A549 (cell line): ENCODE data around the gene ZSCAN30. TPM values are rescaled to one million over a fixed set of nuclear protein-coding genes. Genes with fewer than 3 reads are reported as not detected.

Experiments used
- ATAC-seq, 2 experiments: fragments of 200-7000 bp in 1 of 2; fragments of >200 bp in 1 of 2; cut with Nextera tagmentation in 1 of 2; cut with Tn5 transposase in 1 of 2; 3 replicates each; pipeline versions ENCODE4 v1.8.0 to v1.9.1; 2018 to 2020; ENCODE audit warnings: mild to moderate bottlenecking in 1 of 2, moderate library complexity in 1 of 2
- CTCF ChIA-PET: fragments of 300-600 bp; sonication (Branson Sonifier 250); formaldehyde crosslinking; extraction: SDS; loops from one replicate; lab custom pipeline; 2021; ENCODE audit warnings: antibody characterized with exemption, inconsistent platforms; lab: Yijun Ruan, JAX
- POLR2A ChIA-PET: fragments of 350-600 bp; formaldehyde crosslinking; extraction: SDS; loops from one replicate; lab custom pipeline; 2021; ENCODE audit warnings: antibody characterized with exemption, inconsistent platforms; lab: Yijun Ruan, JAX
- DNase-seq, 2 experiments: peaks; one replicate each; pipeline versions ENCODE4 v3.0.0 to v3.0.0-alpha.2; 2011 to 2016; ENCODE audit warnings: low read depth in 1 of 2, low spot score in 1 of 2
- FAIRE-seq: peaks from 2 replicates; lab custom pipeline; 2011; peaks lifted over from hg19 to GRCh38; lab: Jason Lieb, UNC
- H3K27ac ChIP-seq, 2 experiments: fragments of >200 bp; sonication (Bioruptor Twin); formaldehyde crosslinking; 3 replicates each; pipeline ENCODE4 v1.5.1; 2016 to 2017
- H3K4me1 ChIP-seq: fragments of >200 bp; sonication (Bioruptor Twin); formaldehyde crosslinking; 3 replicates; pipeline ENCODE4 v1.6.1; 2016
- H3K4me2 ChIP-seq: fragments of >200 bp; sonication (Bioruptor Twin); formaldehyde crosslinking; 3 replicates; pipeline ENCODE4 v1.6.1; 2016
- H3K4me3 ChIP-seq: fragments of >200 bp; sonication (Bioruptor Twin); formaldehyde crosslinking; 3 replicates; pipeline ENCODE4 v1.5.1; 2016
- H3K9me3 ChIP-seq: fragments of >200 bp; sonication (Bioruptor Twin); formaldehyde crosslinking; 3 replicates; pipeline ENCODE4 v1.6.1; 2016
- BHLHE40 ChIP-seq: IDR thresholded peaks from 2 replicates; pipeline ENCODE4 v1.6.1; 2012; ENCODE audit warnings: low read depth, low read length, inconsistent platforms
- CBX2 ChIP-seq: fragments of 200-600 bp; sonication (generic); IDR thresholded peaks from 2 replicates; pipeline ENCODE4 v1.6.1; 2016; ENCODE audit warnings: low read depth, mild to moderate bottlenecking, borderline replicate concordance
- CBX8 ChIP-seq: fragments of 200-600 bp; sonication (generic); IDR thresholded peaks from 2 replicates; pipeline ENCODE4 v1.6.1; 2016
- CEBPB ChIP-seq, 2 experiments: fragments of >200 bp in 1 of 2; sonication (Bioruptor Twin) in 1 of 2; formaldehyde crosslinking in 1 of 2; IDR thresholded peaks; 2 replicates each; pipeline ENCODE4 v1.6.1; 2012 to 2016
- CHD4 ChIP-seq: fragments of 200-600 bp; sonication (generic); IDR thresholded peaks from 2 replicates; pipeline ENCODE4 v1.6.1; 2016; ENCODE audit warnings: antibody characterized with exemption, mild to moderate bottlenecking, borderline replicate concordance
- EP300 ChIP-seq, 2 experiments: fragments of >200 bp; sonication (Bioruptor Twin); formaldehyde crosslinking; IDR thresholded peaks; 2 replicates in 1 of 2; 3 replicates in 1 of 2; pipeline ENCODE4 v1.6.1; 2016 to 2017
- GATA3 ChIP-seq: IDR thresholded peaks from 2 replicates; pipeline ENCODE4 v1.6.1; 2012; ENCODE audit warnings: borderline replicate concordance
- HEYL ChIP-seq: fragments of 250-450 bp; sonication (Bioruptor Pico); IDR thresholded peaks from 2 replicates; pipeline ENCODE4 v1.8.0; 2021; ENCODE audit warnings: mild to moderate bottlenecking, moderate library complexity
- HOXB13 ChIP-seq: fragments of 250-450 bp; sonication (Bioruptor Pico); IDR thresholded peaks from 2 replicates; pipeline ENCODE4 v1.5.0; 2020; ENCODE audit warnings: low read depth, mild to moderate bottlenecking, moderate library complexity
- HOXB5 ChIP-seq: fragments of 250-450 bp; sonication (Bioruptor Pico); IDR thresholded peaks from 2 replicates; pipeline ENCODE4 v1.5.0; 2020; ENCODE audit warnings: mild to moderate bottlenecking, moderate library complexity
- JUNB ChIP-seq: fragments of >200 bp; sonication (Bioruptor Twin); formaldehyde crosslinking; IDR thresholded peaks from 2 replicates; pipeline ENCODE4 v1.6.1; 2016
- KDM1A ChIP-seq: fragments of 200-600 bp; sonication (generic); IDR thresholded peaks from 2 replicates; pipeline ENCODE4 v1.6.1; 2016; ENCODE audit warnings: low read depth, mild to moderate bottlenecking
- KDM5A ChIP-seq: fragments of 200-600 bp; sonication (generic); IDR thresholded peaks from 2 replicates; pipeline ENCODE4 v1.6.1; 2016; ENCODE audit warnings: antibody characterized with exemption, mild to moderate bottlenecking
- MAFK ChIP-seq: fragments of 450-650 bp; IDR thresholded peaks from 2 replicates; pipeline ENCODE4 v1.6.1; 2014; ENCODE audit not compliant: partially characterized antibody
- MYC ChIP-seq: IDR thresholded peaks from 2 replicates; pipeline ENCODE4 v1.6.1; 2012; ENCODE audit warnings: mild to moderate bottlenecking, inconsistent platforms, low read length, improper control_type of control experiment, borderline replicate concordance
- NR3C1 ChIP-seq: fragments of >200 bp; sonication (Bioruptor Twin); formaldehyde crosslinking; IDR thresholded peaks from 3 replicates; pipeline ENCODE4 v1.6.1; 2017
- POLR2AphosphoS2 ChIP-seq: conservative IDR thresholded peaks from 2 replicates; pipeline ENCODE4 v1.6.1; 2012; ENCODE audit warnings: low read length, improper control_type of control experiment, inconsistent platforms
- RAD21 ChIP-seq, 2 experiments: fragments of >200 bp in 1 of 2; sonication (Bioruptor Twin) in 1 of 2; formaldehyde crosslinking in 1 of 2; IDR thresholded peaks in 1 of 2; conservative IDR thresholded peaks in 1 of 2; 2 replicates in 1 of 2; 3 replicates in 1 of 2; pipeline ENCODE4 v1.6.1; 2012 to 2018; ENCODE audit warnings: inconsistent platforms in 1 of 2
- SREBF2 ChIP-seq: fragments of 450-650 bp; IDR thresholded peaks from 2 replicates; pipeline ENCODE4 v1.6.1; 2014; ENCODE audit warnings: mild to moderate bottlenecking, moderate library complexity
- TFCP2L1 ChIP-seq: fragments of 250-450 bp; sonication (Bioruptor Pico); IDR thresholded peaks from 2 replicates; pipeline ENCODE4 v1.5.0; 2021; ENCODE audit warnings: mild to moderate bottlenecking
- TP53 ChIP-seq: fragments of 250-450 bp; sonication (Bioruptor Pico); IDR thresholded peaks from 2 replicates; pipeline ENCODE4 v1.5.0; 2021; ENCODE audit warnings: mild to moderate bottlenecking, moderate library complexity
- ZFP36 ChIP-seq: fragments of 450-650 bp; IDR thresholded peaks from 2 replicates; pipeline ENCODE4 v1.6.1; 2014; ENCODE audit warnings: borderline replicate concordance; ENCODE audit not compliant: partially characterized antibody
- ZNF302 ChIP-seq: fragments of 250-450 bp; sonication (Bioruptor Pico); IDR thresholded peaks from 2 replicates; pipeline ENCODE4 v1.9.0; 2021; ENCODE audit warnings: inconsistent platforms, mild to moderate bottlenecking, moderate library complexity
- WGBS: methylation state at CpG from one replicate; pipeline ENCODE4 v1.1.6; 2017; ENCODE audit errors: missing lambda C conversion rate; 5-methylcytosine and 5-hydroxymethylcytosine counted together
- polyA plus RNA-seq, 4 experiments: library from polyadenylated mRNA; depleted of rRNA in 3 of 4; stranded (reverse); fragments of >200 nt; fragmentation: RNase III in 1 of 4; extraction: RNeasy Plus Mini Kit Qiagen cat#74134 plus additional on column Dnase treatment in 1 of 4; gene quantifications; 2 replicates in 3 of 4; 3 replicates in 1 of 4; pipeline ENCODE4 v1.2.3, GENCODE V29; 2011 to 2017
- TF ChIP-seq, protein P1 (sequence below): IDR thresholded peaks from 2 replicates; pipeline ENCODE4 v1.6.1; 2012
- TF ChIP-seq, protein P2 (sequence below): fragments of 200-600 bp; sonication (generic); IDR thresholded peaks from 2 replicates; pipeline ENCODE4 v1.6.1; 2016; ENCODE audit warnings: antibody characterized with exemption, mild to moderate bottlenecking, moderate library complexity
- TF ChIP-seq, protein P3 (sequence below): IDR thresholded peaks from 2 replicates; pipeline ENCODE4 v1.6.1; 2012; ENCODE audit warnings: low read depth, borderline replicate concordance

Gene ZSCAN30
- polyA plus RNA-seq, 2 of the 4 experiments (the other 2 are of a cell fraction) = 2.9 to 3.0 TPM

DNA sequence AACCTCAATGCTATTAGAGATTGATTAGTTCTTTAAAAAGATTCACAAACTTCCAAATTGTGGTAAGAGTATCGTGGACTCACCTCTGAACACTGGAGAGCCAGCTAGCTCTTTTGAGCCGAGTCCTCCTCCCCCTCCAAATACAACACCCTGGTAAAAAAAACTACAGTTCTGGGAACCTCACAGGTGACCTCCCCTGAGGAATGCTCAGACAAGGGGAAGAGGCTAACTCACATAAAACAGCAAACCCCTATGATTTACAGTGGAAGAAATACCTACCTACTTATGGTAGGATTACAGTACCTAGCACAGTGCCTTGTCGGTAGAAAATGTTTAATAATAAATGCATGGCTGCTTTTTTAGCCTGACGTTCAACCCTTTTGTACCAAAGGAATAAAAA, 45.8 kb upstream of the ZSCAN30 start:
- TF ChIP-seq HOXB13 (CRISPR knock-in tag) = no peak
- no peak for TF ChIP-seq HEYL
- TF ChIP-seq CHD4 = no peak
- TF ChIP-seq KDM1A = no peak
- no peak for TF ChIP-seq MYC
- TF ChIP-seq, all 56 proteins: peak for 0
- 95% methylated on average over 4 of the region's 4 CpGs for WGBS
- no peak for FAIRE-seq

DNA sequence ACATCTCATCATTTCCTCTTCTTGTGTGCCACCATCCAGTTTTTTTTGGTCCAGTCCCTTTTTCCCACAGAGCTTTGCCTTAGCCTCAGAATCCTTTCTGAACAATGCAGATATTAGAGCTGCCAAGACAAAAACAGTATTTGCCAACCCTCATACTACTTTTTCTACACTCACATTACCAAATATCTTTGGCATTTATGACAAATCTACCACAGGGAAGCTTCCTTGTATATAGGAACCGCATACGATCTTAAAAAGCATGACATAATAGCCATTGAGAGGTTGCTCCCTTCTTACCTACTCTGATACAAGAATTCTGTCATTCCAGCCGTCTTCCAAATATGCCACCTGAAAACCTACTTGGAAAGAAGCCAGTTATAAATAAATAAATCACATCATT, 44.8 kb upstream of the ZSCAN30 start:
- DNase-seq = no peak
- POLR2A ChIA-PET = interaction anchor here (1.0 kb wide), 1 partner anchor 9 kb away, joined by 3 read pairs; the partner anchor contains the start of gene ZNF24
- peaks cover 66% of the 10 kb centered on the region for H3K9me3 ChIP-seq
- H3K4me2 ChIP-seq = no peak overlapping the region
- H3K4me3 ChIP-seq = no peak overlapping the region
- ATAC-seq = no peak
- TF ChIP-seq SREBF2 (no peak), HOXB13 (CRISPR knock-in tag) (no peak), ZNF302 (CRISPR knock-in tag) (no peak), RAD21 (conservative IDR thresholded peaks at IDR 0.05 in 1 of 2, IDR thresholded peaks at IDR 0.05 in 1 of 2) (no peak)
- TF ChIP-seq, protein P1, sequence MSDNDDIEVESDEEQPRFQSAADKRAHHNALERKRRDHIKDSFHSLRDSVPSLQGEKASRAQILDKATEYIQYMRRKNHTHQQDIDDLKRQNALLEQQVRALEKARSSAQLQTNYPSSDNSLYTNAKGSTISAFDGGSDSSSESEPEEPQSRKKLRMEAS = no peak
- H3K27ac ChIP-seq = no peak overlapping the region
- FAIRE-seq = no peak
- CTCF ChIA-PET = no interaction called here
- no peaks in the 10 kb centered on the region for H3K4me1 ChIP-seq
- 92% methylated on average over 3 of the region's 3 CpGs for WGBS

More for the DNA sequence above, 45.8 kb upstream of the ZSCAN30 start:
- Histone ChIP-seq H3K4me1 (no peaks in the 10 kb centered on the region), H3K27ac (no peak overlapping the region), H3K4me2 (no peak overlapping the region), H3K4me3 (no peak overlapping the region), H3K9me3 (peaks cover 77% of the 10 kb centered on the region)
- ATAC-seq (no peak), DNase-seq (no peak)
- CTCF ChIA-PET = no interaction called here
- POLR2A ChIA-PET = no interaction called here

DNA sequence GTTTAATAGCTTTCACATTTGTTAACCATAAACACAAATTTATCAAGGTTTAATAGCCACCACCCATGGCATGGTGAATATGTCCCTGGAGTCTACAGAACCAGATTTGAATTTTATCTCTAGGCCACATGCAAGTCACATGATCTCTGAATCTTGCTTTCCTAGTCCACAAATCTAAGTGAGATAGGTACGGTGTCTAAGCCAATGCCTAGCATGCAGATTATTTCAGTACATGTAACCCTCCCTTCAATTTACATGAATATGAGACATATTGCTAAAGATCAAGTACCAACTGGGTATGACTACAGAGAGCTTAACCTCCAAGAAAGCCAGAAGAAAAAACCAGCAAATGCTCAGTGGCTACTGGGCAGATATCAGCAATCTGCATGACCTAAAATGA, 44.2 kb upstream of the ZSCAN30 start:
- ATAC-seq = no peak
- WGBS = 100% methylated on average over 1 of the region's 1 CpG
- POLR2A ChIA-PET = interaction anchor here (1.0 kb wide), 1 partner anchor 10 kb away, joined by 3 read pairs; the partner anchor contains the start of gene ZNF24

More for the DNA sequence above, 44.2 kb upstream of the ZSCAN30 start:
- no peak for DNase-seq
- CTCF ChIA-PET = no interaction called here
- H3K4me2 ChIP-seq = no peak overlapping the region
- TF ChIP-seq CBX2 (no peak), HOXB13 (CRISPR knock-in tag) (no peak), CBX8 (no peak), HOXB5 (CRISPR knock-in tag) (no peak), MAFK (no peak), BHLHE40 (no peak), GATA3 (no peak), POLR2AphosphoS2 (no peak), JUNB (no peak), KDM1A (no peak), EP300 (IDR thresholded peaks at IDR 0.05) (no peak), TP53 (CRISPR knock-in tag) (no peak), CEBPB (IDR thresholded peaks at IDR 0.05) (no peak), NR3C1 (no peak), TFCP2L1 (CRISPR knock-in tag) (no peak), KDM5A (no peak), ZFP36 (no peak)
- TF ChIP-seq, protein P2, sequence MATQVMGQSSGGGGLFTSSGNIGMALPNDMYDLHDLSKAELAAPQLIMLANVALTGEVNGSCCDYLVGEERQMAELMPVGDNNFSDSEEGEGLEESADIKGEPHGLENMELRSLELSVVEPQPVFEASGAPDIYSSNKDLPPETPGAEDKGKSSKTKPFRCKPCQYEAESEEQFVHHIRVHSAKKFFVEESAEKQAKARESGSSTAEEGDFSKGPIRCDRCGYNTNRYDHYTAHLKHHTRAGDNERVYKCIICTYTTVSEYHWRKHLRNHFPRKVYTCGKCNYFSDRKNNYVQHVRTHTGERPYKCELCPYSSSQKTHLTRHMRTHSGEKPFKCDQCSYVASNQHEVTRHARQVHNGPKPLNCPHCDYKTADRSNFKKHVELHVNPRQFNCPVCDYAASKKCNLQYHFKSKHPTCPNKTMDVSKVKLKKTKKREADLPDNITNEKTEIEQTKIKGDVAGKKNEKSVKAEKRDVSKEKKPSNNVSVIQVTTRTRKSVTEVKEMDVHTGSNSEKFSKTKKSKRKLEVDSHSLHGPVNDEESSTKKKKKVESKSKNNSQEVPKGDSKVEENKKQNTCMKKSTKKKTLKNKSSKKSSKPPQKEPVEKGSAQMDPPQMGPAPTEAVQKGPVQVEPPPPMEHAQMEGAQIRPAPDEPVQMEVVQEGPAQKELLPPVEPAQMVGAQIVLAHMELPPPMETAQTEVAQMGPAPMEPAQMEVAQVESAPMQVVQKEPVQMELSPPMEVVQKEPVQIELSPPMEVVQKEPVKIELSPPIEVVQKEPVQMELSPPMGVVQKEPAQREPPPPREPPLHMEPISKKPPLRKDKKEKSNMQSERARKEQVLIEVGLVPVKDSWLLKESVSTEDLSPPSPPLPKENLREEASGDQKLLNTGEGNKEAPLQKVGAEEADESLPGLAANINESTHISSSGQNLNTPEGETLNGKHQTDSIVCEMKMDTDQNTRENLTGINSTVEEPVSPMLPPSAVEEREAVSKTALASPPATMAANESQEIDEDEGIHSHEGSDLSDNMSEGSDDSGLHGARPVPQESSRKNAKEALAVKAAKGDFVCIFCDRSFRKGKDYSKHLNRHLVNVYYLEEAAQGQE = no peak
- TF ChIP-seq, protein P3, sequence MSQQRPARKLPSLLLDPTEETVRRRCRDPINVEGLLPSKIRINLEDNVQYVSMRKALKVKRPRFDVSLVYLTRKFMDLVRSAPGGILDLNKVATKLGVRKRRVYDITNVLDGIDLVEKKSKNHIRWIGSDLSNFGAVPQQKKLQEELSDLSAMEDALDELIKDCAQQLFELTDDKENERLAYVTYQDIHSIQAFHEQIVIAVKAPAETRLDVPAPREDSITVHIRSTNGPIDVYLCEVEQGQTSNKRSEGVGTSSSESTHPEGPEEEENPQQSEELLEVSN = no peak
- TF ChIP-seq, protein P1 = no peak
- TF ChIP-seq, all 56 proteins: peak for 0
- no peak for FAIRE-seq
- Histone ChIP-seq H3K27ac (no peak overlapping the region), H3K9me3 (peaks cover 60% of the 10 kb centered on the region), H3K4me3 (no peak overlapping the region), H3K4me1 (no peaks in the 10 kb centered on the region)
